Measurements from ENCODE around the gene EPB41L2.
A peak's percentile ranks its signal among the peaks of the same experiment; 100 is the strongest.
"Not testable (repeated sequence)": the region's sequence is repeated elsewhere in the genome, so short reads cannot be mapped to it uniquely, and the experiment has no call there.

Gene EPB41L2

GRCh38 chr6:131001945-131002660 lies 60.9 kb downstream of the EPB41L2 start:
- peak; percentile 74 for DNase-seq

- no peak for DNase-seq
Measured at GRCh38 chr6:131001111-131001736, 61.8 kb downstream of the EPB41L2 start.

GRCh38 chr6:131000544-131000943 lies 62.5 kb downstream of the EPB41L2 start:
- no peak for DNase-seq

- DNase-seq: peak; percentile 79
Measured at GRCh38 chr6:130997061-130997753, 65.8 kb downstream of the EPB41L2 start.

GRCh38 chr6:130996635-130997034 lies 66.4 kb downstream of the EPB41L2 start:
- no peak for DNase-seq

GRCh38 chr6:130995783-130996447 lies 67.1 kb downstream of the EPB41L2 start:
- DNase-seq: no peak

GRCh38 chr6:130994319-130995097 lies 68.5 kb downstream of the EPB41L2 start:
- no peak for DNase-seq

GRCh38 chr6:130993292-130993765 lies 69.7 kb downstream of the EPB41L2 start:
- no peak for DNase-seq

- no peak for DNase-seq
Measured at GRCh38 chr6:130991422-130992137, 71.5 kb downstream of the EPB41L2 start.

- DNase-seq: not testable (repeated sequence)
Measured at GRCh38 chr6:130987539-130987938, 75.5 kb downstream of the EPB41L2 start.

- no peak for DNase-seq
Measured at GRCh38 chr6:130985115-130985514, 77.9 kb downstream of the EPB41L2 start.

- no peak for DNase-seq
Measured at GRCh38 chr6:130982941-130983456, 80.0 kb downstream of the EPB41L2 start.

- no peak for DNase-seq
Measured at GRCh38 chr6:130982135-130982534, 80.9 kb downstream of the EPB41L2 start.

- DNase-seq: peak; percentile 77
Measured at GRCh38 chr6:130981409-130981808, 81.6 kb downstream of the EPB41L2 start.

- DNase-seq: no peak
Measured at GRCh38 chr6:130980310-130981032, 82.6 kb downstream of the EPB41L2 start.

GRCh38 chr6:130978660-130979396 lies 84.2 kb downstream of the EPB41L2 start:
- no peak for DNase-seq

GRCh38 chr6:130978180-130978579 lies 84.9 kb downstream of the EPB41L2 start:
- no peak for DNase-seq

GRCh38 chr6:130975325-130975724 lies 87.7 kb downstream of the EPB41L2 start:
- DNase-seq: no peak

- no peak for DNase-seq
Measured at GRCh38 chr6:130973521-130974277, 89.3 kb downstream of the EPB41L2 start.
